Measurements from ENCODE around the gene PDE6H. TPM values are rescaled to one million over a fixed set of nuclear protein-coding genes. Genes with fewer than 3 reads are reported as not detected.

The PDE6H gene
- total RNA-seq, 1 donor, result not detected

DNA sequence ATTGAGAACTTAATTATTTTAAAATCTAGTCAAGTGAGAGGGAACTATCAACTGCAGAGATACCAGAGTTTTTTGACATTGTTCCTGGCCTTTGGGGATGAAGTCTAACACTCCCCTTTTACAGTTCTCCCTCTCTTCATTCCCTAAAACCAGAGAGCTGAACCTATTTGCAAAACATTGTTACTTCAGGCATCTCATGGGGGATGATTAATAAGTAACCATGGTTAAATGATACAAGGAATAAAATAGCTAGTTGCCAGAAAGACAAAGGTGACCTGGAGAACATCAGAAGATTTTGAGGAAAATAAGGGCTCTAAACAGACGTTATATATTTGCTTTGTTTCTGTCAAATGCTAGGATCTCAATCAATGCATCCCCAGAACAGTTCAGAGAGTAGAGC lies 42.3 kb downstream of the PDE6H start:
- DNase-seq (ENCODE audit: insufficient read length, low spot score, missing footprints), result no peak
- Histone ChIP-seq H3K4me1 (ENCODE audit: insufficient read depth, low read length) (no peaks in the 10 kb centered on the region), H3K4me3 (ENCODE audit: insufficient read depth, low read length) (no peak overlapping the region), H3K36me3 (ENCODE audit: insufficient read depth, low read length) (no peaks in the 10 kb centered on the region), H3K27ac (ENCODE audit: low read depth, low read length) (no peak overlapping the region), H3K79me2 (ENCODE audit: insufficient read depth, low read length) (no peaks in the 10 kb centered on the region), H3K4me2 (ENCODE audit: insufficient read depth, low read length) (no peak overlapping the region), H2AFZ (ENCODE audit: low read length) (no peak overlapping the region), H4K20me1 (ENCODE audit: insufficient read depth, low read length) (no peaks in the 10 kb centered on the region), H3K27me3 (ENCODE audit: insufficient read depth, low read length) (no peaks in the 10 kb centered on the region), H3K9me3 (ENCODE audit: low read depth, low read length) (no peaks in the 10 kb centered on the region)
- TF ChIP-seq, protein P1, sequence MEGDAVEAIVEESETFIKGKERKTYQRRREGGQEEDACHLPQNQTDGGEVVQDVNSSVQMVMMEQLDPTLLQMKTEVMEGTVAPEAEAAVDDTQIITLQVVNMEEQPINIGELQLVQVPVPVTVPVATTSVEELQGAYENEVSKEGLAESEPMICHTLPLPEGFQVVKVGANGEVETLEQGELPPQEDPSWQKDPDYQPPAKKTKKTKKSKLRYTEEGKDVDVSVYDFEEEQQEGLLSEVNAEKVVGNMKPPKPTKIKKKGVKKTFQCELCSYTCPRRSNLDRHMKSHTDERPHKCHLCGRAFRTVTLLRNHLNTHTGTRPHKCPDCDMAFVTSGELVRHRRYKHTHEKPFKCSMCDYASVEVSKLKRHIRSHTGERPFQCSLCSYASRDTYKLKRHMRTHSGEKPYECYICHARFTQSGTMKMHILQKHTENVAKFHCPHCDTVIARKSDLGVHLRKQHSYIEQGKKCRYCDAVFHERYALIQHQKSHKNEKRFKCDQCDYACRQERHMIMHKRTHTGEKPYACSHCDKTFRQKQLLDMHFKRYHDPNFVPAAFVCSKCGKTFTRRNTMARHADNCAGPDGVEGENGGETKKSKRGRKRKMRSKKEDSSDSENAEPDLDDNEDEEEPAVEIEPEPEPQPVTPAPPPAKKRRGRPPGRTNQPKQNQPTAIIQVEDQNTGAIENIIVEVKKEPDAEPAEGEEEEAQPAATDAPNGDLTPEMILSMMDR (IDR thresholded peaks at IDR 0.05; ENCODE audit: extremely low read depth, low read depth, low read length), result no peak

DNA sequence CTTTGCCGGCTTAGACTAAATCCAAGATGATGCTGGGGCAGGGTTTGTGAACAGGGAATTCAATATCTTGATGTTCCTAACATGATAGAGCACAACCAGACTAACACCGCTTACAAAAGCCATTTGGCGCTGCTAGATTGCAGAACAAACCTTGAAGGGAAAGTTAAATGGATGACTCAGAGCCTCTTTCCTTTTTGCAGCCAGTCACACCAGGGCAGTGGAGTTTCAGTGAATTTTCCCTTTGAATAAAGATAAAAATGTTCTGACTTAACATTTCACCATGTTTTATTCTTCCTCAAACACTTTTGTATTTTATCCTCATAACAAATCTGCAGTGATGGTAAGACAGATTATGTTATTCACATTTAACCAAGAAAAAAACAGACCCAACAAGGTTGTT lies 47.3 kb downstream of the PDE6H start:
- TF ChIP-seq, protein P1 (IDR thresholded peaks at IDR 0.05; ENCODE audit: extremely low read depth, low read depth, low read length), result no peak
- Histone ChIP-seq H3K4me3 (ENCODE audit: insufficient read depth, low read length) (no peak overlapping the region), H3K9me3 (ENCODE audit: low read depth, low read length) (no peaks in the 10 kb centered on the region), H3K79me2 (ENCODE audit: insufficient read depth, low read length) (no peaks in the 10 kb centered on the region), H3K4me1 (ENCODE audit: insufficient read depth, low read length) (no peaks in the 10 kb centered on the region), H3K27ac (ENCODE audit: low read depth, low read length) (no peak overlapping the region), H4K20me1 (ENCODE audit: insufficient read depth, low read length) (no peaks in the 10 kb centered on the region), H3K27me3 (ENCODE audit: insufficient read depth, low read length) (no peaks in the 10 kb centered on the region), H3K36me3 (ENCODE audit: insufficient read depth, low read length) (no peaks in the 10 kb centered on the region), H3K4me2 (ENCODE audit: insufficient read depth, low read length) (no peak overlapping the region), H2AFZ (ENCODE audit: low read length) (no peak overlapping the region)
- DNase-seq (ENCODE audit: insufficient read length, low spot score, missing footprints), result no peak

Other genes with a start within 250 kb of the PDE6H start
- 10.3 and 19.5 TPM in 2 replicates for gene WBP11, start 169.6 kb upstream of the PDE6H start, total RNA-seq
- gene C12orf60, start 169.4 kb upstream of the PDE6H start, total RNA-seq, result 0.59 and 0.72 TPM in 2 replicates
- gene SMCO3, start 158.9 kb upstream of the PDE6H start, total RNA-seq, result under 0.01 TPM in 1 of 2 replicates, not detected in the other
- not detected in 2 replicates for gene ART4, start 129.5 kb upstream of the PDE6H start, total RNA-seq
- gene MGP, start 87.2 kb upstream of the PDE6H start, total RNA-seq, result 8.0 and 16.8 TPM in 2 replicates
- not detected in 2 replicates for gene ERP27, start 34.5 kb upstream of the PDE6H start, total RNA-seq
- 1.5 and 7.2 TPM in 2 replicates for gene ARHGDIB, start 11.4 kb upstream of the PDE6H start, total RNA-seq
- gene RERG, start 248.4 kb downstream of the PDE6H start, total RNA-seq, result 0.29 TPM in 1 of 2 replicates, not detected in the other